Natural killer cell treated with Interleukin-12 subunit alpha and Interleukin-12 subunit beta and Interleukin-15 and Interleukin-18, amount 100 ng/mL, for 72 hours (primary cell): ENCODE results near the gene USH1C. TPM values are rescaled to one million over a fixed set of nuclear protein-coding genes. Genes with fewer than 3 reads are reported as not detected.

ENCODE experiments used
- ATAC-seq, 2 donors: fragments of 150-1000 bp; cut with Tn5 transposase in 1 of 2; sonication (Bioruptor Pico), chemical (Tn5 transposase) in 1 of 2; 2 replicates each; pipeline ENCODE4 v1.10.0; 2021
- DNase-seq: peaks from one replicate; pipeline ENCODE4 v3.0.0; 2022; ENCODE audit warnings: low spot score
- H3K27ac Mint-ChIP-seq, 2 donors: 1 replicate in 1 of 2; 2 replicates in 1 of 2; pipeline ENCODE4 v1.8.0; 2022; ENCODE audit warnings: mixed read lengths in 2 of 2, mild to moderate bottlenecking in 1 of 2, moderate library complexity in 1 of 2
- H3K27me3 Mint-ChIP-seq, 2 donors: 1 replicate in 1 of 2; 2 replicates in 1 of 2; pipeline ENCODE4 v1.8.0; 2022; ENCODE audit warnings: mixed read lengths in 2 of 2
- H3K36me3 Mint-ChIP-seq: one replicate; pipeline ENCODE4 v1.8.0; 2022; ENCODE audit warnings: mixed read lengths
- H3K4me1 Mint-ChIP-seq, 2 donors: 1 replicate in 1 of 2; 2 replicates in 1 of 2; pipeline ENCODE4 v1.8.0; 2022; ENCODE audit warnings: low read depth in 2 of 2, mixed read lengths in 2 of 2, mild to moderate bottlenecking in 1 of 2
- H3K4me3 Mint-ChIP-seq: one replicate; pipeline ENCODE4 v1.8.0; 2022; ENCODE audit warnings: mixed read lengths
- H3K9me3 Mint-ChIP-seq: 2 replicates; pipeline ENCODE4 v1.8.0; 2022; ENCODE audit warnings: mixed read lengths
- total RNA-seq, 2 donors: library from RNA; stranded (reverse); gene quantifications; one replicate each; pipeline ENCODE4 v1.2.3, GENCODE V29; 2022

The USH1C gene
- total RNA-seq, 2 donors from 2014 or later: not detected

- peaks cover 34% of the 10 kb centered on the region in 2 donors for H3K27me3 Mint-ChIP-seq
- H3K4me3 Mint-ChIP-seq: no peak overlapping the region
- ATAC-seq: no peak
- peaks cover 2 to 9% of the 10 kb centered on the region in 2 donors for H3K4me1 Mint-ChIP-seq
- no peak for DNase-seq
- no peak overlapping the region for H3K27ac Mint-ChIP-seq
- H3K36me3 Mint-ChIP-seq: no peaks in the 10 kb centered on the region
- no peaks in the 10 kb centered on the region for H3K9me3 Mint-ChIP-seq
These were observed 4.2 kb upstream of the USH1C start for GRCh38 chr11:17548444-17548843.

- ATAC-seq: no peak
These were observed 3.7 kb upstream of the USH1C start for GRCh38 chr11:17547932-17548331.

GRCh38 chr11:17547051-17547577, 2.9 kb upstream of the USH1C start, which contains the start of gene OTOG:
Gene OTOG (plus strand): TSS chr11:17547259. CDS start chr11:17547373, 114 bp downstream.
- H3K9me3 Mint-ChIP-seq: no peaks in the 10 kb centered on the region
- H3K27ac Mint-ChIP-seq: no peak within 1 kb of the TSS
- peaks cover 34 to 36% of the 10 kb centered on the region in 2 donors for H3K27me3 Mint-ChIP-seq
- H3K4me3 Mint-ChIP-seq: no peak within 1 kb of the TSS
- H3K36me3 Mint-ChIP-seq: no peaks in the 10 kb centered on the region
- H3K4me1 Mint-ChIP-seq: peaks cover 2 to 9% of the 10 kb centered on the region in 2 donors
- ATAC-seq: peak in 1 of 2 donors; percentile 10
- DNase-seq: no peak

More at GRCh38 chr11:17547932-17548331, 3.7 kb upstream of the USH1C start:
- Mint-ChIP-seq H3K27me3 (peaks cover 34% of the 10 kb centered on the region in 2 donors), H3K9me3 (no peaks in the 10 kb centered on the region), H3K36me3 (no peaks in the 10 kb centered on the region), H3K4me3 (no peak overlapping the region), H3K4me1 (peaks cover 2 to 9% of the 10 kb centered on the region in 2 donors), H3K27ac (no peak overlapping the region)
- DNase-seq: no peak

GRCh38 chr11:17546240-17546639, 2.0 kb upstream of the USH1C start:
- Mint-ChIP-seq H3K4me1 (peaks cover 2 to 9% of the 10 kb centered on the region in 2 donors), H3K9me3 (no peaks in the 10 kb centered on the region), H3K27ac (no peak overlapping the region), H3K27me3 (peaks cover 34 to 35% of the 10 kb centered on the region in 2 donors), H3K4me3 (no peak overlapping the region), H3K36me3 (no peaks in the 10 kb centered on the region)
- no peak for DNase-seq
- ATAC-seq: no peak

- no peak for DNase-seq
These were observed 539 bp downstream of the USH1C start for GRCh38 chr11:17543574-17544180.

GRCh38 chr11:17543041-17543440, 1.2 kb downstream of the USH1C start:
- no peak overlapping the region for H3K27ac Mint-ChIP-seq
- peaks cover 33 to 37% of the 10 kb centered on the region in 2 donors for H3K27me3 Mint-ChIP-seq
- H3K36me3 Mint-ChIP-seq: no peaks in the 10 kb centered on the region

More at GRCh38 chr11:17543574-17544180, 539 bp downstream of the USH1C start:
- peaks cover 35 to 37% of the 10 kb centered on the region in 2 donors for H3K27me3 Mint-ChIP-seq
- no peak overlapping the region for H3K4me3 Mint-ChIP-seq
- H3K4me1 Mint-ChIP-seq: peaks cover 2 to 5% of the 10 kb centered on the region in 2 donors
- ATAC-seq: no peak
- H3K9me3 Mint-ChIP-seq: no peaks in the 10 kb centered on the region
- no peak overlapping the region for H3K27ac Mint-ChIP-seq
- no peaks in the 10 kb centered on the region for H3K36me3 Mint-ChIP-seq

GRCh38 chr11:17542249-17542648, 2.0 kb downstream of the USH1C start:
- Mint-ChIP-seq H3K36me3 (no peaks in the 10 kb centered on the region), H3K4me3 (no peak overlapping the region), H3K9me3 (no peaks in the 10 kb centered on the region), H3K4me1 (peaks cover 2 to 5% of the 10 kb centered on the region in 2 donors), H3K27ac (no peak overlapping the region), H3K27me3 (peaks cover 33 to 37% of the 10 kb centered on the region in 2 donors)
- ATAC-seq (no peak), DNase-seq (no peak)

More at GRCh38 chr11:17543041-17543440, 1.2 kb downstream of the USH1C start:
- DNase-seq (no peak), ATAC-seq (no peak)
- Mint-ChIP-seq H3K4me1 (peaks cover 2 to 5% of the 10 kb centered on the region in 2 donors), H3K9me3 (no peaks in the 10 kb centered on the region), H3K4me3 (no peak overlapping the region)

- Mint-ChIP-seq H3K27me3 (peaks cover 26 to 34% of the 10 kb centered on the region in 2 donors), H3K4me3 (no peak overlapping the region), H3K36me3 (no peaks in the 10 kb centered on the region), H3K4me1 (peaks cover 2 to 5% of the 10 kb centered on the region in 2 donors), H3K27ac (no peak overlapping the region), H3K9me3 (no peaks in the 10 kb centered on the region)
- DNase-seq (no peak), ATAC-seq (no peak)
These were observed 2.8 kb downstream of the USH1C start for GRCh38 chr11:17541330-17541885.

- Mint-ChIP-seq H3K4me1 (peaks cover 2 to 5% of the 10 kb centered on the region in 2 donors), H3K27ac (no peak overlapping the region)
- ATAC-seq: no peak
These were observed 3.4 kb downstream of the USH1C start for GRCh38 chr11:17540807-17541206.

GRCh38 chr11:17538731-17539130, 5.5 kb downstream of the USH1C start:
- H3K4me1 Mint-ChIP-seq: no peaks in the 10 kb centered on the region
- peaks cover 16 to 22% of the 10 kb centered on the region in 2 donors for H3K27me3 Mint-ChIP-seq
- H3K4me3 Mint-ChIP-seq: no peak overlapping the region
- no peak for ATAC-seq
- H3K36me3 Mint-ChIP-seq: no peaks in the 10 kb centered on the region
- H3K9me3 Mint-ChIP-seq: no peaks in the 10 kb centered on the region
- no peak overlapping the region for H3K27ac Mint-ChIP-seq
- DNase-seq: no peak

More at GRCh38 chr11:17540807-17541206, 3.4 kb downstream of the USH1C start:
- Mint-ChIP-seq H3K27me3 (peaks cover 20 to 28% of the 10 kb centered on the region in 2 donors), H3K36me3 (no peaks in the 10 kb centered on the region), H3K9me3 (no peaks in the 10 kb centered on the region), H3K4me3 (no peak overlapping the region)
- no peak for DNase-seq

- no peak for ATAC-seq
- DNase-seq: no peak
- Mint-ChIP-seq H3K4me1 (no peaks in the 10 kb centered on the region), H3K27me3 (peaks cover 16 to 22% of the 10 kb centered on the region in 2 donors), H3K4me3 (no peak overlapping the region), H3K36me3 (no peaks in the 10 kb centered on the region), H3K9me3 (no peaks in the 10 kb centered on the region), H3K27ac (no peak overlapping the region)
These were observed 6.2 kb downstream of the USH1C start for GRCh38 chr11:17538054-17538453.

GRCh38 chr11:17537261-17537660, 7.0 kb downstream of the USH1C start:
- H3K9me3 Mint-ChIP-seq: no peaks in the 10 kb centered on the region
- H3K27ac Mint-ChIP-seq: no peak overlapping the region
- peaks cover 14 to 22% of the 10 kb centered on the region in 2 donors for H3K27me3 Mint-ChIP-seq
- no peak for DNase-seq
- H3K4me3 Mint-ChIP-seq: no peak overlapping the region
- no peak for ATAC-seq
- no peaks in the 10 kb centered on the region for H3K36me3 Mint-ChIP-seq
- no peaks in the 10 kb centered on the region for H3K4me1 Mint-ChIP-seq

- peaks cover 17 to 18% of the 10 kb centered on the region in 2 donors for H3K27me3 Mint-ChIP-seq
- no peak overlapping the region for H3K27ac Mint-ChIP-seq
- no peak overlapping the region for H3K4me3 Mint-ChIP-seq
- no peaks in the 10 kb centered on the region for H3K9me3 Mint-ChIP-seq
- H3K4me1 Mint-ChIP-seq: no peaks in the 10 kb centered on the region
- no peaks in the 10 kb centered on the region for H3K36me3 Mint-ChIP-seq
- ATAC-seq (no peak), DNase-seq (no peak)
These were observed 8.7 kb downstream of the USH1C start for GRCh38 chr11:17535488-17535887.

GRCh38 chr11:17533778-17534415, 10.3 kb downstream of the USH1C start:
- ATAC-seq (no peak), DNase-seq (no peak)
- Mint-ChIP-seq H3K4me3 (no peak overlapping the region), H3K4me1 (no peaks in the 10 kb centered on the region), H3K36me3 (no peaks in the 10 kb centered on the region), H3K27me3 (peaks cover 15 to 17% of the 10 kb centered on the region in 2 donors), H3K9me3 (no peaks in the 10 kb centered on the region), H3K27ac (no peak overlapping the region)
